ENCODE results near the gene CEACAM6.
A peak's percentile ranks its signal among the peaks of the same experiment; 100 is the strongest.
"Not testable (repeated sequence)": the region's sequence is repeated elsewhere in the genome, so short reads cannot be mapped to it uniquely, and the experiment has no call there.

The CEACAM6 gene

DNA sequence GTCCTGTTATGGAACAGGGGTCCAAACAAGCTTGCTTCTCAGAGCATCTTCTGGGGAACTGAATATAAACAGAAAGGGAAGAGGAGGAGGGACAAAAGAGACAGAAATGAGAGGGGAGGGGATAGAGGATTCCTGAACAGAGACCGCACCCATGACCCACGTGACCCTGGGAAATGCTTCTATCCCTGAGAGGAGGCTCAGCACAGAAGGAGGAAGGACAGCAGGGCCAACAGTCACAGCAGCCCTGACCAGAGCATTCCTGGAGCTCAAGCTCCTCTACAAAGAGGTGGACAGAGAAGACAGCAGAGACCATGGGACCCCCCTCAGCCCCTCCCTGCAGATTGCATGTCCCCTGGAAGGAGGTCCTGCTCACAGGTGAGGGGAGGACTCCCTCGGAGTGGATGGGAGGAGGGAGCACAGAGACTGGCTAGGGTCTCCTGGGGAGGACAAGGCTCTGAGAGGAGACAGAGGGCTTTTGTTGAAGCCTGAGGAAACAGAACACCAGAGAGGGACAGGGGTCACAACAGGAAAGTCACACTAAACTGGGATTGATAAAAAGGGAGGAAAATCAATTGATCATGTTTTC lies at the start of gene CEACAM6:
CEACAM6 (plus strand) TSS at position 203 of the 586 bp plus-strand sequence; CDS start at position 312, 109 bp downstream.
- DNase-seq, result no peak

DNA sequence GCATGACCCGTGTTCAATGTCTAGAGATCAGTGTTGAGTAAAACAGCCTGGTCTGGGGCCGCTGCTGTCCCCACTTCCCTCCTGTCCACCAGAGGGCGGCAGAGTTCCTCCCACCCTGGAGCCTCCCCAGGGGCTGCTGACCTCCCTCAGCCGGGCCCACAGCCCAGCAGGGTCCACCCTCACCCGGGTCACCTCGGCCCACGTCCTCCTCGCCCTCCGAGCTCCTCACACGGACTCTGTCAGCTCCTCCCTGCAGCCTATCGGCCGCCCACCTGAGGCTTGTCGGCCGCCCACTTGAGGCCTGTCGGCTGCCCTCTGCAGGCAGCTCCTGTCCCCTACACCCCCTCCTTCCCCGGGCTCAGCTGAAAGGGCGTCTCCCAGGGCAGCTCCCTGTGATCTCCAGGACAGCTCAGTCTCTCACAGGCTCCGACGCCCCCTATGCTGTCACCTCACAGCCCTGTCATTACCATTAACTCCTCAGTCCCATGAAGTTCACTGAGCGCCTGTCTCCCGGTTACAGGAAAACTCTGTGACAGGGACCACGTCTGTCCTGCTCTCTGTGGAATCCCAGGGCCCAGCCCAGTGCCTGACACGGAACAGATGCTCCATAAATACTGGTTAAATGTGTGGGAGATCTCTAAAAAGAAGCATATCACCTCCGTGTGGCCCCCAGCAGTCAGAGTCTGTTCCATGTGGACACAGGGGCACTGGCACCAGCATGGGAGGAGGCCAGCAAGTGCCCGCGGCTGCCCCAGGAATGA lies 48.4 kb upstream of the CEACAM6 start:
- peak in 1 of 2 experiments; percentile 32 for DNase-seq

DNA sequence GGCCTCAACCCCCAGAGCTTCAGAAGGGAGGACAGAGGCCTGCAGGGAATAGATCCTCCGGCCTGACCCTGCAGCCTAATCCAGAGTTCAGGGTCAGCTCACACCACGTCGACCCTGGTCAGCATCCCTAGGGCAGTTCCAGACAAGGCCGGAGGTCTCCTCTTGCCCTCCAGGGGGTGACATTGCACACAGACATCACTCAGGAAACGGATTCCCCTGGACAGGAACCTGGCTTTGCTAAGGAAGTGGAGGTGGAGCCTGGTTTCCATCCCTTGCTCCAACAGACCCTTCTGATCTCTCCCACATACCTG lies 47.9 kb upstream of the CEACAM6 start:
- DNase-seq, result no peak

DNA sequence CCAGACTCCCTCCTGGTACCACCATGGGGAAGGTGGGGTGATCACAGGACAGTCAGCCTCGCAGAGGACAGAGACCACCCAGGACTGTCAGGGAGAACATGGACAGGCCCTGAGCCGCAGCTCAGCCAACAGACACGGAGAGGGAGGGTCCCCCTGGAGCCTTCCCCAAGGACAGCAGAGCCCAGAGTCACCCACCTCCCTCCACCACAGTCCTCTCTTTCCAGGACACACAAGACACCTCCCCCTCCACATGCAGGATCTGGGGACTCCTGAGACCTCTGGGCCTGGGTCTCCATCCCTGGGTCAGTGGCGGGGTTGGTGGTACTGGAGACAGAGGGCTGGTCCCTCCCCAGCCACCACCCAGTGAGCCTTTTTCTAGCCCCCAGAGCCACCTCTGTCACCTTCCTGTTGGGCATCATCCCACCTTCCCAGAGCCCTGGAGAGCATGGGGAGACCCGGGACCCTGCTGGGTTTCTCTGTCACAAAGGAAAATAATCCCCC lies 47.4 kb upstream of the CEACAM6 start:
- DNase-seq, result no peak

DNA sequence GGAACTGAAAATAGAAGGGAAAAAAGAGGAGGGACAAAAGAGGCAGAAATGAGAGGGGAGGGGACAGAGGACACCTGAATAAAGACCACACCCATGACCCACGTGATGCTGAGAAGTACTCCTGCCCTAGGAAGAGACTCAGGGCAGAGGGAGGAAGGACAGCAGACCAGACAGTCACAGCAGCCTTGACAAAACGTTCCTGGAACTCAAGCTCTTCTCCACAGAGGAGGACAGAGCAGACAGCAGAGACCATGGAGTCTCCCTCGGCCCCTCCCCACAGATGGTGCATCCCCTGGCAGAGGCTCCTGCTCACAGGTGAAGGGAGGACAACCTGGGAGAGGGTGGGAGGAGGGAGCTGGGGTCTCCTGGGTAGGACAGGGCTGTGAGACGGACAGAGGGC lies 46.8 kb upstream of the CEACAM6 start, which contains the start of gene CEACAM5:
CEACAM5 (plus strand) TSS at position 146 of the 400 bp plus-strand sequence; CDS start at position 252, 106 bp downstream.
- DNase-seq, result no peak

DNA sequence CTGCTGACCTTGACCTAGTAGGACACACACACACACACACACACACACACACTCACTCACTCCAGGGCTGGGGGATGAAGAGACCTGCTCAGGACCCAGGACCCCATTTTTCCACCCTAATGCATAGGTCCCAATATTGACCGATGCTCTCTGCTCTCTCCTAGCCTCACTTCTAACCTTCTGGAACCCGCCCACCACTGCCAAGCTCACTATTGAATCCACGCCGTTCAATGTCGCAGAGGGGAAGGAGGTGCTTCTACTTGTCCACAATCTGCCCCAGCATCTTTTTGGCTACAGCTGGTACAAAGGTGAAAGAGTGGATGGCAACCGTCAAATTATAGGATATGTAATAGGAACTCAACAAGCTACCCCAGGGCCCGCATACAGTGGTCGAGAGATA lies 45.8 kb upstream of the CEACAM6 start:
- DNase-seq, result not testable (repeated sequence)

DNA sequence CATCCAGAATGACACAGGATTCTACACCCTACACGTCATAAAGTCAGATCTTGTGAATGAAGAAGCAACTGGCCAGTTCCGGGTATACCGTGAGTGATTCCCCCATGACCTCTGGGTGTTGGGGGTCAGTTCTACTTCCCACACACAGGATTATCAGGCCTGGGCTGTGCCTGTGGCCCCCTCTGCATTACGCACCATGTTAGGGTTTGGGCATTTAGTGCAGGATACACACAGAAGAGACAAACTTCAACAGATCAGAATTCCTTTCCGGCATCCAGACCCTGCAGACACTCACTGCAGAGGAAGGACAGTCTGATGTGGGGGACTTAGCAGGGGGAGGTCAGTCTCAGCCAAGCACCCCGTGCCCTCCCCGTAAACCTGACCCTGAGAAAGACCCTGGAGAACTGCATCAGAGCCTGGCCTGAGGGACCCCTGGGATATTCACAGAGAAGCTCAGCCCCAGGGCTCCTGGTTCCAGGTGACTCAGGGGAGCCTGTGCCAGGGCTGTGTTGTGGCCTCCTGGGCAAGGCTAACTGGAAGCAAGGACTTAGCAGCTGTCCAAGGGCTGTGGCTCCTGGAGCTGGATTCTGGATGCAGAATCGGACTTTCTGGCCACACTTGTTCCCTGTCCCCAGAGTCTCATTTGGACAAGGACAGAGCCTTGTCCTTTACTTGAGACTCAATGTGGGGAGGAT lies 45.2 kb upstream of the CEACAM6 start:
- DNase-seq, result no peak

DNA sequence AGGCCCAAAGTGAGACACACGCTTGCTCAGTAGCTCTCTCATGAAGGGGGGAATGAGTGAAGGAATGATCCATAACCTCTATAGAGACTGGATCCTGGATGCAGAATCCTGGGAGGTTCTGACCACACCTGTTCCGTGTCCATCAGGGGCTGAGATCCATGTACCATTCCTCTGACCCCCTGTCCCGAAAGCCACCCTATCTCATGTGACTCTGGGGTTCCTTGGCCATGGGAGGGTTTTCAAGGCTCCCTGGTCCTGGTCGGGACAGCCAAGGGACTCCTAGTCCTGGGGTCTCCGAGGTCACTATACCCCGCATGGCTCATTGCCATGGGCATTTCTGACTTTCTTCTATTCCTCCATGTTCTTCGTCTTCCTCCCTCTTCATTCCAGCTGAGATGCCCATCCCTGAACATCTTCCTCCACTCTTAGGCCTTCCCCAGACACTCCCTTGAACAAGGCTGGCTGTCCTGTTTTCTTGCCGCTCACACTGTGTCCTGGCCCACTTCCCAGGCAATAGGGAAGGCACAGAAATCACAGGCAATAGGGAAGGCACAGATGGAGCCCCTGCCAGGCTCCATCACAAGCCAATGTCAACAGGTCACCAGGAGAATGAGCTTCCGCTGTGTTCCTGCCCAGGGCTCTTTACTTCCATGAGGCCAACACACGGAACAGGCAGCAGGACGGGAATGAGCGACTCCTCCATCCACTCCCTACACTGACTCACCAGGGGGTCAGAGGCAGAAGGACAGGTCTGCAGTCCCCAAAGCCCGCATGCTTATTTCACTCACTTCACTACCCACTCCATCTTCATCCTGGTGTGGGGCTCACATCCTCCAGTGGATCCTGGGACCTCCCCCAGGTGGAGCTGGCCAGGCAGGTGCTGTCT lies 43.7 kb upstream of the CEACAM6 start:
- no peak for DNase-seq

DNA sequence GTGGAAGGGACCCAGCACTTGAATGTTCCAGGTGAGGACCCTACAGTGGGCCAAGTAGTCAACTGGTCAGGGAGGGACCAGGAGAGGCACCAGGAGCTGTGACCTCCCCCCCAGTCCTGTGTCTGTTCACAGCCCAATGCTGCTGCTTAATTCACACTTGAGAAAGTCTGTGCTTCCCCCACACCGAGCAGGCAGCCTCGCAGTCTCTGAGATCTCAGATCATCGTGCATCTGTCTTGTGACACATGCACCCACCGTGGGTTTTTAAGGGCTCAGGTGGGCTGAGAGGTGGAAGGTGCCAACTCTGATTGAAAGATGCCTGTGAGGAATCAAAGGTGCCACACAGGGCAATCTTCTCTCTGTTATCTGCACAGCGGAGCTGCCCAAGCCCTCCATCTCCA lies 40.7 kb upstream of the CEACAM6 start:
- no peak for DNase-seq

DNA sequence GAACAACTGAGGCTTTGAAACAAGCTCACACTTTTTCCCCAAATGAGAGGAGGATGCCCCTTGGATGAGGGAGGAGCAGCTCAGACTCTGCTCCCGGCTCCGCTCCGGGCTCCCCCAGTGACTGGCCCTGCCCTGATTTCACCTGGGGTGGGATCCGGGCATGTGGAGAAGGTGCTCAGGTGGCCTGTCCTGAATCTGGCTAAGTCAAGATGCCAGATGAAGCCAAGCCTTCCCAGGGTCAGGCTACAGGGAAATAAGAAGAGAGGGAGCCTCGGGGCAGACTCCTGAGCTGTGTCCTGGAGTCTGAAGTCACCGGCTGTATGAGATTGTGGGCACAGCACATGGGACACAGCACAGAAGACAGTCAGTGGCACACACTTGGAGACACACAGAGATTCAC lies 36.6 kb upstream of the CEACAM6 start:
- no peak for DNase-seq

DNA sequence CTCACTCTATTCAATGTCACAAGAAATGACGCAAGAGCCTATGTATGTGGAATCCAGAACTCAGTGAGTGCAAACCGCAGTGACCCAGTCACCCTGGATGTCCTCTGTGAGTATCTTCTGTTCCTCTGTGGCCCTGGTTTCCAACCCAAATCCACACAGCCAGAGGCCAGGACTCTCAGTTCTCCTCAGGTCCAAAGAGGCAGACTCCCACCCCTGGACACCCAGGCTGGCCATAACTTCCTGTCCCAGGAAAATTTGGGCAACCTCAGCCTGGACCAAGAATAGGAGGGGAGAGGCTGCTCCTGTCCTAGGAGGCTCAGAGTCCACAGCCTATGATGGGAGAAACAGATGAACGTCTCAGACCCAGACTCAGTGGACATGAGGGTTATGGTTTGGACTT lies 35.2 kb upstream of the CEACAM6 start:
- no peak for DNase-seq

DNA sequence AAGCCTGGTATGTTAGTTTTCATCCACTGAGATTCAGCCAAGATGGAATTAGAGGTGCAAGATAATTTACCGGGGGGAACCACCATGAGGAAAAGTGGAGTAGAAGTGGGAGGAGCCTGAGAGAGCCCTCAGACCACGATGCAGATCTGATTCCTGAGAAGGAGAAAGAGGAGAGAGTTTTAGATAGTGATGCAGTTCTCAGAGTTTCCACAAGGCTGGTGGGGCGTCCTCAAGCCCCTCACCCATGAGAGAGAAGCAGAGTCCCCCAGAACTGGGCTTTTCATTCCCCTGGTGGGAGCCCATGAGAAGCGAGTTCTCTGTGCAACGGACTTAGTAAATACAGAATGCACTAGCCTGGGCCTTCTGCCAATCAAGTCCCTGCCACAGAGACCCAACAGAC lies 28.8 kb upstream of the CEACAM6 start:
- DNase-seq, result no peak

DNA sequence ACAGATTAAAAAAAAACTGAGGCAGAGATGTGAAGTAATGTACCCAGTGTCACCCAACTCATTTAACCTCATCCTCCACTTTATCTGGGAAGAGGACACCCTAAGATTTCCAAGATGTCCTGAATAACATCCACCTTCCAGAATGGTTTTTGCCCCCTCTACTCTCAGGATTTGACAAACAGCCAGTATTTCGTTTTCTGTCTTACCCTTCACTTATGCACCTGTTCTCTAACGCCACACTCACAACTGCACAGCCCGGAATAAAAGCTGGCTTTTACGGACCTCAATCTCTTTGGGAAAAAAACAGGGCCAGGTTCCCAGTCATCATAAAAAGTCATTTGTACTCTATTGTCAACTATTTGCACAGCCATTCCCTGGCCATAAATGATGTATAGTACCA lies 21.2 kb upstream of the CEACAM6 start:
- DNase-seq, result no peak

DNA sequence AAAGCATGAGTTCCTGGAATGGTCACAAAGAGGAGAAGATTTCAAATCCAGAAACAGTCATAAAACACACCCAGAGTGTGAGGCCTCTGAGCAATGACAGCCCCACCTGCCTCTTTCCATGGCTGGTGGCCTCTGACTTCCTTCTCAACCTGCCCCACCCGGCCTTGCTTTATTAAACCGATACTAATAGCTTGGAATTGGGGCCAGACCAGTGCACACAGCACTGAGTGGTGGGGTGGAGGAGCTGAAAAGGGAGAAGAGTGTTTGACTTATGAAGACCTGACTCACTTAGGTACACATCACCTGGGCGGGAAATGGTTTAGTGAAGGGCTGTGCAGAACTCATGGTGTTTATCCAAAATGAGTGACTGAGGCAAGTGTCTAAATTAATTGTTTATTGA lies 20.7 kb upstream of the CEACAM6 start:
- DNase-seq, result no peak

DNA sequence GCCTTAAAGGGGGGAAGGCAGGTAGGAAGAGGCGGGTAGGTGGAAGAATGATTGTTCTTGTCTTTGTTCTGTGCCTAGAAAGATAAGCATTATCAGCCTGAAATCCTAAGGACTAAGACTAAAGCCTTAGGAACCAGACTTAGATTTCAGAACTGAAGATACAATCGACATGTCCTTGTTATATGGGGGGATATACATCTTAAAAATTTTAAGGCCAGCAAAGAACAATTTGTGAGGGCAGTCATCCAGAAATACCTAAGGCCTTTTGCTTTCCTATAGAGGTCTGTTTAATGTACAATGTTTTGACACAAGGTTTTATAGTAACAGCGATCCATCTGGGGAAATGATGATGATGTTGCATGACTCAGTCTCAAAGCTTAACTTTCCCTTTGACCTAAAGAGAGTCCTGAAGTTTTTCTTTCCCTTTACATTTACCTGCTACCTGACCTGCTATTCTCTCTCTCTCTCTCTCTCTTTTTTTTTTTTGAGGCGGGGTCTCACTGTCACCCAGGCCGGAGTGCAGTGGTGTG lies 20.2 kb upstream of the CEACAM6 start:
- no peak for DNase-seq

DNA sequence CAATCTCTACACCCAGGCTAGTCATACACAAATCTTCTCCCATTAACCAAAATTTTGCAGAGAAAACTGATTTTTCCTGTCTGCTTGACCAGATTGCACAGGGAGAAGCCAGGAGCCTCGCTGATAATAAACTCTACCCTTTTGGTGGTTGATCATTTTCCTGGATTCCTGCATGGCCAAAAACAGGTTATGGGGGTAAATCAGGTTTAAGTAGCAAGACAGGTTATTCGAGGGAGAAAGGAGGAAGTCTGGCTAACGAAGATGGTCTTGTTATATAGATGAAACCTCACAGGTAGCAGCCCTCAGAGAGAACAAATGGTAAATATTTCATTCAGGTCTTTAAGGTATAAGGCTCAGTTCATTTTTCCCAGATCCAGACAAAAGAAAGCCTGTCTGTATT lies 16.0 kb upstream of the CEACAM6 start:
- no peak for DNase-seq

DNA sequence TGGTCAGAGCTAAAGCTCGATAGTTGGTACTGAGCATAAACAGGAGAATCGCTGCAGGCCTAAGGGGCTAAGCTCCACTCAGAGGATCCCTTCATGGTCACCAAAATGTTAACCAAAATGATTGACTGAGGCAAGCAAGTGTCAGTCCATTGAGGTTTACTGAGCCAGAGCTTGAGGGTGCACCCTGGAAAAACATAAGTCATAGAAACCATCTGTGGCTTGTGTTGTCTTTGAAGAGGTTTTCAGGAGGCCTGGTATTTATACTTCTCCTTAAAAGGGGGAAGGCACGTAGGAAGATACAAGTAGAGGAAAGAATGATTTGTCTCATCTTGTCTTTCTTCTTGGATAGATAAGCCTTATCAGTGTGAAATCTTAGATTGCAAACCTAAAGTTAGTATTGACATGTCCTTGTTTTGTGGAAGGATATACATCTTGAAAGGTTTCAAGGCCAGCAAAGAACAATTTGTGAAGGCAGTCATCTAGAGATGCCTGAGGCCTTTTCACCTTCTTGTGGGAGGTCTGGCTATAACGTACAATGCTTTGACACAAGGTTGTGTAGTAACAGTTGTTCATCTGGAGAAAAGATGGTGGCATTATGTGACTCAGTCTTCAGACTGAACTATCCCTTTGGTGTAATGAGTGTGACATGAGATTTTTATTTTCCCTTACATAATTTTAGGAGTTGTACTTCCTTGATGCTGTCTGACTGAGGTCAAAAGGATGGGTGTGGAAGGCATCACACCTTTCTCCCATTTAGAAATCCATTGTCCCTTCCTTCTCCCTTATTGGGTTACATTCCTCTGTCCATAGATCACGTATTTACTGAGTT lies 14.7 kb upstream of the CEACAM6 start:
- no peak for DNase-seq

DNA sequence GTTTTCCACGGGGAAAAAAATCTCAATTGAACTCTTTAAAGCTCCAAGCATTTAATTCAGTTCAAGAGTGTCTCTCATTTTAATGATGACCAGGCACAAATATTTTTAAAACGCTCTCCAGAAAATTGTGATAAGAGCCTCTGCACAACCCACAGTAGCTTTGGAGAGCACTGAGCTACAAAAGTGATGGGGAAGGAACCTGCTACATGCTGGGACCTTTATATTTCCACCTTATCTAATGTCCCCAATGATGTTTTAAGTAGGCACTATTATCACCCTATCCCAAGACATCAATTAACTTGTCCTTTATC lies 14.1 kb upstream of the CEACAM6 start:
- DNase-seq, result no peak

DNA sequence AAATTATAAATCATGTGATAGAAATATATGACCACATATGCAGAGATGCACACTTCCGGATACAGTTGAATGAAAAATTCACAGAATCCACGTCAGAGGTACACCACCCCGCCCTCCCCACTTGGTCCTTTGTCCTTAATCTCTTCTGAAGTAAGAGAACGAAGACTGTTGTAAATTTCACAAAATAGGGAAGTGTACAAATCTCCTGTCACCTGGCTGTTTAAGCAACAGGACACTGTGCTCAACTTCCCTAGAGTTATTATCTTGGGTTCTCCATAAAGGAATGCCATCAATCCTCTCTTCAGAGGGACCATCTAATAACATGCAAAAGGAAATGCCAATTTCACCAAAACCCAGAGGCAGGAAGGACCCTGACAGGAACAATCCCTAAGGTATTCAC lies 10.5 kb upstream of the CEACAM6 start:
- no peak for DNase-seq

DNA sequence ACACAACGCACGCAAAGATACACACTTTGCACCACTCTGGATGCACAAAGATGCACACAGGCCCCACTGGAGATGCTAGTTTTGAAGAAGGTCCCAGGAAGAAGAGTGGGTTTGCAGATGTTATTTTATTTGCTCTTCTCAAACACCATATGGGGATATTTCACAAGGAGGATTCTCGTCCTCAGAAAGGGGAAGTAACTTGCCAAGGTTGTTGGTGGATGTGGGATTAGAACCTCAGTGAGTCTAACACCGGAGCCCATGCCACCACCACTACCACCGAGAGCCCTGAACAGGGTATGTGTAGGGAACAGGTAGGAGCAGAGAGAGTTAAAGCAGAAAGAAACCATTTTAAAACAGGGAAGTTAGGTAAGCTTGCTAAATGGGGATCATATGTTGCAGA lies 9.6 kb upstream of the CEACAM6 start:
- DNase-seq, result no peak

DNA sequence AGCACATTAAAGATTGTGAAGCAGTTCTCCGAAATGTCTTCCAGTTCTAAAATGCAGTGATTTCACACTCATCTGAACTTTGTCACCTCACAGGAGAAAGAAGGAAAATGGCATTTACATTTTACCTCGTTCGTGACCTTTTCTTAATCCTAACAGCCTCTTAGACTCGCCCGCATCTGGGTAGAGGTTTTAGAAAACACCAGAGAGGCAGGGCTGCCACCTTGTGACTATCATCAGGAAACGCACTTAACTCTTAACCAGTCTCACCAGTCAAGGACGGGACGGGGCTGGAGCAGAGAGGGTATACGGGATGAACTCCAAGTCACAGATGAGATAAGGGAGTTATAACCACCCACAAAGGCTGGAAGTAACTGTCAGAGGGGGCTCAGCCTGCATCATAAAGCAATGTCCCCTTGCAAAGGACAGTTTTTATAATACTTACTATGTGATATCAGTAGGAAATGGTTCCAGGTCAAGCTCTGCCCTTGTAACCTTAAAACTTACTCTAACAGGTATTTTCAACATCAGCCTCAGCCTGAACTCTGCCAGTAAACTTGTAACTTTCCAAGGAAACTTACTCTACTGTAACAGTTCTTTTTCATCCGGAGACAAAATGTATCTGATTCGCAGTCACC lies 8.6 kb upstream of the CEACAM6 start:
- DNase-seq, result peak in 1 of 2 experiments; percentile 28

DNA sequence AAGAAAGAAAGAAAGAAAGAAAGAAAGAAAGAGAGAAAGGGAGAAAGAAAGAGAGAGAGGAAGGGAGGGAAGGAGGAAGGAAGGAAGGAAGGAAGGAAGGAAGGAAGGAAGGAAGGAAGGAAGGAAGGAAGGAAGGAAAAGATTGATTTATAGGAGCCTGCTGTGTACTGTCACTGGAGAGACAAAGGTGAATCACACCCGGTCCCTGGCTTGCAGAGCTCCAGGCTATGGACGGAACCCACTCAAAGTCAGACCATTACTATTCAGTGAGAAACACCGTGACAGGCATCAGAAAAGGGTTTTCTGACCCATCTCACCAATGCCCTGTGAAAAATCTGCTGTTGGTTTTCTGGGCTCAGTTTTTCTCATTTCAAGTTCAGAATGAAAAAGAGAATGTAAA lies 7.3 kb upstream of the CEACAM6 start:
- no peak for DNase-seq

Measured in SW 1271 (cell line).